Adrenal gland (tissue), 12 donors: ENCODE data around the gene DIP2C. TPM values are rescaled to one million over a fixed set of nuclear protein-coding genes. Genes with fewer than 3 reads are reported as not detected.
A peak's percentile ranks its signal among the peaks of the same experiment; 100 is the strongest.

Experiments
- DNase-seq, 7 donors: peaks; one replicate each; pipeline ENCODE4 v3.0.0-alpha.2; 2019 to 2020
- H3K27ac ChIP-seq, 5 donors: fragments of 200-600 bp; sonication (generic) in 4 of 5; 1 replicate in 3 of 5; 2 replicates in 2 of 5; pipeline versions ENCODE4 v1.5.1 to v1.8.0; 2016 to 2020; ENCODE audit warnings: mild to moderate bottlenecking in 1 of 5
- H3K27me3 ChIP-seq: fragments of 200-600 bp; 2 replicates; pipeline ENCODE4 v1.8.0; 2021
- H3K36me3 ChIP-seq, 2 donors: fragments of 200-600 bp; replicated peaks in 1 of 2; 1 replicate in 1 of 2; 2 replicates in 1 of 2; pipeline versions ENCODE4 v1.5.1 to v1.8.0; 2018 to 2022
- H3K4me1 ChIP-seq, 2 donors: fragments of 200-600 bp; replicated peaks in 1 of 2; 1 replicate in 1 of 2; 2 replicates in 1 of 2; pipeline versions ENCODE4 v1.5.1 to v1.8.0; 2018 to 2021
- H3K4me3 ChIP-seq, 4 donors: fragments of 200-600 bp; sonication (generic) in 3 of 4; one replicate each; pipeline ENCODE4 v1.5.1; 2016 to 2018
- H3K9me3 ChIP-seq, 3 donors: fragments of 200-600 bp; sonication (generic) in 1 of 3; replicated peaks in 1 of 3; 1 replicate in 2 of 3; 2 replicates in 1 of 3; pipeline versions ENCODE4 v1.5.1 to v1.8.0; 2016 to 2021
- CTCF ChIP-seq, 6 experiments: fragments of 450-650 bp in 4 of 6; fragments of 200-600 bp in 2 of 6; sonication (generic) in 1 of 6; IDR thresholded peaks; 1 replicate in 5 of 6; 2 replicates in 1 of 6; pipeline versions ENCODE4 v1.5.1 to v1.8.0; 2016 to 2021; ENCODE audit warnings: antibody characterized with exemption in 6 of 6, mild to moderate bottlenecking in 2 of 6, moderate library complexity in 1 of 6
- POLR2A ChIP-seq, 2 donors: fragments of 450-650 bp; IDR thresholded peaks; one replicate each; pipeline ENCODE4 v1.6.1; 2017; ENCODE audit warnings: antibody characterized with exemption in 2 of 2, mild to moderate bottlenecking in 2 of 2, moderate library complexity in 1 of 2
- WGBS, 4 donors: extraction: QIAGEN DNeasy Blood & Tissue Kit in 2 of 4; methylation state at CpG; one replicate each; pipeline versions ENCODE4 v1.1.5 to v1.1.7; 2013 to 2017; 5-methylcytosine and 5-hydroxymethylcytosine counted together
- intact Hi-C, 2 donors: fragments of 100-400 bp; cut with DNase I; formaldehyde crosslinking; loops; one replicate each; pipeline versions ENCODE4 v1.14.1 to v1.15.0; 2022 to 2023
- polyA plus RNA-seq, 3 donors: library from polyadenylated mRNA; stranded (reverse); fragments of 200-250 nt in 2 of 3; fragments of 350-450 nt in 1 of 3; fragmentation: Illumina TruSeq in 1 of 3; extraction: RNeasy Lipid Tissue Mini Kit (QIAGEN cat#74804) in 1 of 3; gene quantifications; one replicate each; pipeline ENCODE4 v1.2.3, GENCODE V29; 2013 to 2014
- total RNA-seq, 9 donors: library from RNA; depleted of rRNA in 4 of 9; stranded (reverse); fragments of >200 nt in 4 of 9; fragments of 120-200 nt in 1 of 9; fragmentation: NEBNext Ultra II Directional in 1 of 9; extraction: Animal tissue kit (Norgen Biotek cat#: 25700) in 1 of 9; gene quantifications; one replicate each; pipeline versions ENCODE4 v1.1.0 to v1.2.4, GENCODE V29; 2013 to 2023
- donor health status: healthy with polysubstance abuse.
- donor health status: Bipolar disorder and iron deficiency.
- donor health status: DM: yes; HTN: yes; CAD: no.
- donor health status: DM: no; HTN: no; CAD: no.
- donor health status: DM: no; HTN: no; CAD: no.
- donor health status: DM: yes; HTN: yes; CAD: no.

The DIP2C gene
- total and polyA plus RNA-seq, 12 donors, result 4.8 to 23.9 (median 19.7) TPM

DNA sequence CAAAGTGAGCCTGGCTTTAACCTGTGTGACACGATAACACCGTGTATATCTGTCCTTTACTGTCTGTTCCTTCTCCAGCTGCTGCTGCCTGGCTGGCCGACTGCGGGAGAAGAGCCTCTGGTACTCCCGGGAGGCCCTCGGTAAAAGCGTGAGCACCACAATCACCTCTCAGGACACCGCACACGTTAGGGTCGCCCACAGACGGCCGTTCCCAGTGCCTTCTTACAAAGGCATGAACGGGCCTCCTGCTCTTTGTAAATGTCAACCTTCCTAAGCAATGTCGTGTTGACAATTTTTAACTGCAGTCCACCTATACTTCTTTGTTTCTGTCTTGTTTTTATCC is 177.6 kb downstream of the DIP2C start:
- TF ChIP-seq POLR2A (IDR thresholded peaks at IDR 0.05), result no peak
- TF ChIP-seq CTCF (IDR thresholded peaks at IDR 0.05), result no peak
- Histone ChIP-seq H3K4me1 (peaks cover 0 to 14% of the 10 kb centered on the region in 2 donors), H3K9me3 (no peaks in the 10 kb centered on the region), H3K4me3 (no peak overlapping the region), H3K27me3 (no peaks in the 10 kb centered on the region), H3K27ac (no peak overlapping the region), H3K36me3 (no peaks in the 10 kb centered on the region)
- intact Hi-C loops, result loop anchor here in 1 of 2 donors (5.0 to 10.0 kb wide), 2 partner anchors 173 to 275 kb away; partner anchors contain the start of gene DIP2C
- 84 to 86% (median 85%) methylated on average over 14 of the region's 14 CpGs for WGBS, 4 donors
- DNase-seq, result peak in 2 of 7 donors; percentile 4 to 6

GRCh38 chr10:511101-511848 is 178.2 kb downstream of the DIP2C start:
- Histone ChIP-seq H3K27ac (peak overlapping the region in 1 of 5 donors; percentile 18), H3K27me3 (no peaks in the 10 kb centered on the region), H3K9me3 (no peaks in the 10 kb centered on the region), H3K4me1 (peaks cover 0 to 14% of the 10 kb centered on the region in 2 donors), H3K36me3 (no peaks in the 10 kb centered on the region), H3K4me3 (no peak overlapping the region)
- intact Hi-C loops, result loop anchor here in 1 of 2 donors (5.0 to 10.0 kb wide), 2 partner anchors 174 to 276 kb away; partner anchors contain the start of gene DIP2C
- DNase-seq, result peak; percentile 94 to 97 (median 95)
- TF ChIP-seq CTCF (IDR thresholded peaks at IDR 0.05) (peak; percentile 97 to 99 (median 98)), POLR2A (IDR thresholded peaks at IDR 0.05) (no peak)
- WGBS, 4 donors, result 28 to 35% (median 31%) methylated on average over 19 to 21 of the region's 21 CpGs

- H3K27ac ChIP-seq, result peak overlapping the region in 2 of 5 donors; percentile 18
- intact Hi-C loops, result loop anchor here in 1 of 2 donors (5.0 to 10.0 kb wide), 2 partner anchors 174 to 277 kb away; partner anchors contain the start of gene DIP2C
- no peak overlapping the region for H3K4me3 ChIP-seq
- H3K27me3 ChIP-seq, result no peaks in the 10 kb centered on the region
- DNase-seq, result peak in 1 of 7 donors; percentile 12
- H3K36me3 ChIP-seq, result no peaks in the 10 kb centered on the region
- WGBS, 4 donors, result 85 to 89% (median 87%) methylated on average over 16 to 17 of the region's 17 CpGs
- H3K9me3 ChIP-seq, result no peaks in the 10 kb centered on the region
- peaks cover 0 to 14% of the 10 kb centered on the region in 2 donors for H3K4me1 ChIP-seq
- TF ChIP-seq POLR2A (IDR thresholded peaks at IDR 0.05) (no peak), CTCF (IDR thresholded peaks at IDR 0.05) (no peak)
These were observed 179.0 kb downstream of the DIP2C start for GRCh38 chr10:510415-510881.

DNA sequence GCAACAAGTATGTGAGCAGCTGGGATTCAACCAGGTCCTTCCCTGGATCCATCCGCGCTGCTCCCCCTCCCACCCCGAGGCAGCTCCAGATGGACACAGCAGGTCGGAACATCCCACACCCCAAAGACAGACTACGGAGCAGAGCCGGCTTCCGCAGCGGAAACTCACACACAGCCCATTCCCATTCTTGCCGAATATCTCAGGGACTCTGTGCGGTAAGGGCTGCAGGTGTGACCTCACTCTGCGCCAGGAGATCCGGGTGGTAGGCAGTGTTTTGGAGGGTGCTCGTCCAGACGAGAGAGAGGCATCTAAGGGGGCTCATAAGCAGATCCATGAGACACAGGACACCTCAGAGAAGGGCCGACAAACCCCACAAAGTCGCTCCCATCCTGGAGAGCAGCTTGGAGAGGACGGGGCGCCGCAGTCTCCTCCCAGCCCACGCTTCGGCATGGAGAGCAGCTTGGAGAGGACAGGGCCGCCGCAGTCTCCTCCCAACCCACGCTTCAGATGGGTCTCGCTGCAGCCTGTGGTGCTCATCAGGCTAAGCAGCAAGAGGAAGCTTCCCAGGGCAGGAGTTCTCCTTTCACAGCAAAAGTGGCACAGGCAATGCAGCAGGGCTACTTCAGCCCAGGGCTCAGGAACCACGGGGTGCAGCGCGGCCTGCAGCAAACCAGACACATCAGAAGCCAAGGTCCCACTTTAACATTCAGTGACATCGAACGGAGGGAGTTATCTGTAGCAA is 179.9 kb downstream of the DIP2C start:
- intact Hi-C loops, result loop anchor here (5.0 to 10.0 kb wide), 2 partner anchors 175 to 278 kb away; partner anchors contain the start of gene DIP2C (in 2 of the 2)
- 94 to 96% (median 95%) methylated on average over 21 to 30 of the region's 30 CpGs for WGBS, 4 donors
- Histone ChIP-seq H3K4me1 (peaks cover 0 to 14% of the 10 kb centered on the region in 2 donors), H3K9me3 (no peaks in the 10 kb centered on the region), H3K4me3 (no peak overlapping the region), H3K27me3 (no peaks in the 10 kb centered on the region), H3K36me3 (no peaks in the 10 kb centered on the region), H3K27ac (no peak overlapping the region)
- peak in 2 of 7 donors; percentile 4 to 9 for DNase-seq
- TF ChIP-seq POLR2A (IDR thresholded peaks at IDR 0.05), result no peak
- TF ChIP-seq CTCF (IDR thresholded peaks at IDR 0.05), result no peak
